ENCODE results near the gene PILRA.

Gene PILRA

DNA sequence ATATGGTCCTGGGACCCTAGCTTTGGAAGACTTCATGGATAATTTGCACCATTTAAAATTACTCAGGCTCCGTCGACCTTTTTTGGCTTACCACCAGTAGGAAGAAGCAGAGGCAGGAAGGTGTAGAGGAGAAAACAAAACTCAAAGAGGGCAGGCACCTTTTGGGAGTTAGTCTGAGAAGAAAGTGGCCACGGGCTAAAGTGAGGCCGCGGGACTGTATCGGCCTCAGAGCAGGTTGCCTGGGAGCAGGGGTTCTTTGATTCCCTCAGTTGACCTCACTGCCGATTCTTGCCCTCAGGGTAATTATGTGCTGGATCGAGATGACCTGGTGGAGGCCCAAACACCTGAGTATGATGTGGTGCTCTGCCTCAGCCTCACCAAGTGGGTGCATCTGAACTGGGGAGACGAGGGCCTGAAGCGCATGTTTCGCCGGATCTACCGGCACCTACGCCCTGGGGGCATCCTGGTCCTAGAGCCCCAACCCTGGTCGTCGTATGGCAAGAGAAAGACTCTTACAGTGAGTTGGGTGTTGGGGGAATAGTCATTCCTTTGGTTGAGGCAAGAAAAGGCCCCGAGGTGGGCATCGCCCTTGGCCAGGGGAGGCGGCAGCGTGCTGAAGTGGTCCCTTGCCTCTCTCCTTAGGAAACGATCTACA, 59.5 kb downstream of the PILRA start:
- Histone ChIP-seq H3K18ac (ENCODE audit: low read length) (no peak overlapping the region), H3K27ac (ENCODE audit: low read depth, low read length) (no peak overlapping the region), H4K91ac (ENCODE audit: low read depth, low read length) (no peak overlapping the region), H3K23ac (ENCODE audit: low read length) (no peak overlapping the region), H4K8ac (ENCODE audit: low read depth, low read length) (no peak overlapping the region), H3K79me1 (ENCODE audit: low read length) (peaks cover 28% of the 10 kb centered on the region), H2AFZ (ENCODE audit: insufficient read depth, low read length, poor library complexity) (no peak overlapping the region), H4K12ac (ENCODE audit: low read depth, low read length) (no peak overlapping the region), H3K4me3 (ENCODE audit: low read depth, low read length) (no peak overlapping the region), H3K4me1 (ENCODE audit: control insufficient read depth in 1 of 2, insufficient read depth in 2 of 2, low read length in 2 of 2) (peaks cover 19 to 23% of the 10 kb centered on the region in 2 experiments), H3K14ac (ENCODE audit: low read length) (no peak overlapping the region), H3K36me3 (ENCODE audit: control insufficient read depth in 1 of 2, insufficient read depth in 2 of 2, low read length in 2 of 2) (peaks cover 33 to 34% of the 10 kb centered on the region in 2 experiments), H3K9me3 (ENCODE audit: insufficient read depth, low read depth, low read length) (peaks cover 2% of the 10 kb centered on the region), H3K4me2 (ENCODE audit: low read length) (no peak overlapping the region), H3K4ac (ENCODE audit: low read depth, low read length) (no peak overlapping the region), H2AK5ac (ENCODE audit: low read length) (no peak overlapping the region), H3K9ac (ENCODE audit: low read length) (no peak overlapping the region), H2BK5ac (ENCODE audit: low read depth, low read length, poor library complexity) (no peak overlapping the region), H2BK120ac (ENCODE audit: insufficient read depth, low read length, poor library complexity) (no peak overlapping the region), H2BK12ac (ENCODE audit: low read length) (no peak overlapping the region), H3K79me2 (ENCODE audit: control insufficient read depth, insufficient read depth, low read length, poor library complexity) (peaks cover 20% of the 10 kb centered on the region), H3K27me3 (ENCODE audit: insufficient read depth, low read length) (no peaks in the 10 kb centered on the region)
- no CpG with 5 or more reads among the region's 21 CpGs for WGBS (ENCODE audit: extremely low coverage, insufficient coverage, insufficient read length)
- no peak for DNase-seq

DNA sequence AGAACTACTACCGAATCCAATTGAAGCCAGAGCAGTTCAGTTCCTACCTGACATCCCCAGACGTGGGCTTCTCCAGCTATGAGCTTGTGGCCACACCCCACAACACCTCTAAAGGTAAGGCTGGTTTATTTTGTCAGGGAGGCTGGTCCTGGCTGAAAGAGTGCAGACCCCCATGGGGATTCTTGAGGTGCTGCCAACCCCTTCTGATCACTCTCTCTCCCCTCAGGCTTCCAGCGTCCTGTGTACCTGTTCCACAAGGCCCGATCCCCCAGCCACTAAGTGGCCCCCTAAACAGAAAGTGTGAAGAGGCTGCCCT, 59.9 kb downstream of the PILRA start:
- Histone ChIP-seq H3K27ac (ENCODE audit: low read depth, low read length) (no peak overlapping the region), H2BK120ac (ENCODE audit: insufficient read depth, low read length, poor library complexity) (no peak overlapping the region), H3K27me3 (ENCODE audit: insufficient read depth, low read length) (no peaks in the 10 kb centered on the region), H3K4me3 (ENCODE audit: low read depth, low read length) (no peak overlapping the region), H3K4me2 (ENCODE audit: low read length) (no peak overlapping the region), H3K79me2 (ENCODE audit: control insufficient read depth, insufficient read depth, low read length, poor library complexity) (peaks cover 20% of the 10 kb centered on the region), H3K9ac (ENCODE audit: low read length) (no peak overlapping the region), H3K36me3 (ENCODE audit: control insufficient read depth in 1 of 2, insufficient read depth in 2 of 2, low read length in 2 of 2) (peaks cover 33 to 34% of the 10 kb centered on the region in 2 experiments), H2BK12ac (ENCODE audit: low read length) (no peak overlapping the region), H3K4me1 (ENCODE audit: control insufficient read depth in 1 of 2, insufficient read depth in 2 of 2, low read length in 2 of 2) (peaks cover 17 to 20% of the 10 kb centered on the region in 2 experiments), H3K23ac (ENCODE audit: low read length) (no peak overlapping the region), H3K9me3 (ENCODE audit: insufficient read depth, low read depth, low read length) (no peaks in the 10 kb centered on the region), H2AFZ (ENCODE audit: insufficient read depth, low read length, poor library complexity) (no peak overlapping the region), H3K14ac (ENCODE audit: low read length) (no peak overlapping the region), H4K12ac (ENCODE audit: low read depth, low read length) (no peak overlapping the region), H3K18ac (ENCODE audit: low read length) (no peak overlapping the region), H2AK5ac (ENCODE audit: low read length) (no peak overlapping the region), H4K8ac (ENCODE audit: low read depth, low read length) (no peak overlapping the region), H2BK5ac (ENCODE audit: low read depth, low read length, poor library complexity) (no peak overlapping the region), H3K79me1 (ENCODE audit: low read length) (peaks cover 25% of the 10 kb centered on the region), H4K91ac (ENCODE audit: low read depth, low read length) (no peak overlapping the region), H3K4ac (ENCODE audit: low read depth, low read length) (no peak overlapping the region)
- WGBS (ENCODE audit: extremely low coverage, insufficient coverage, insufficient read length): no CpG with 5 or more reads among the region's 4 CpGs
- DNase-seq: no peak

DNA sequence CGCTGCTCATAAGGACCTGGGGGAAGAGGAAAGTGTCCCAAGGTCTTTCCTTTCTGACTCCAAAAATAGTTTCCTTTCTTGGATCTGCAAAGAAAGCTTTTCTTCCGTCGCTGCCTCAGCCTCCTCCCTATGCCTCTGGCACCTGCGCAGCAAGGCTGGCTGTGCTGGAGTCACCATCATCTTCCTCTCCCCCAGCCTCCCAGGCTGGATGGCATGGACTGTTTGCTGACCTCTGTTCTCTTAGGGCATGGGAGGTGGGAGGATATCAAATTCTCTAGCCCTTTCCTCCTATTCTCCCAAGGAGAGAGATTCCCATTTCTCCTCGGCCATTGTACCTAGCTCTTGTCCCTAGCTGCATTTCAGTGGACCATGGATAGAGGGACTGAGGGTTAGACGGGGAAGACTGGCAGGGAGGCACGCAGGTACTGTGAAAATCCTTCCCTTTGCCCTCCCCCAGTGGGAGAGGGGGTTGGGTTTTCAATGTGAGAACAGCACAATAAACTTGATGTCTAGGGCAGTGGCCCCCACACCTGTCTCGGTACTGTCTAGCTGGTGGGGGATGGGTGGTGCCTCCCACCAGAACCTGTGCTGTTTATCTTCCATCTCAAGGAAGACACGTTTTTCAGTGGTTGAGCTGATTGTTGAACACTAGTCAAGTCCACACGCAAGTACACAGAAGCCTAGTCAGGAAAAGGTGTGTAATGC, 60.5 kb downstream of the PILRA start:
- H3K27ac ChIP-seq (ENCODE audit: low read depth, low read length): no peak overlapping the region
- no peak overlapping the region for H4K91ac ChIP-seq (ENCODE audit: low read depth, low read length)
- no peak overlapping the region for H3K4me2 ChIP-seq (ENCODE audit: low read length)
- H3K9me3 ChIP-seq (ENCODE audit: insufficient read depth, low read depth, low read length): no peaks in the 10 kb centered on the region
- H3K23ac ChIP-seq (ENCODE audit: low read length): no peak overlapping the region
- H2BK5ac ChIP-seq (ENCODE audit: low read depth, low read length, poor library complexity): no peak overlapping the region
- no peak overlapping the region for H2BK120ac ChIP-seq (ENCODE audit: insufficient read depth, low read length, poor library complexity)
- H2BK12ac ChIP-seq (ENCODE audit: low read length): no peak overlapping the region
- peaks cover 33 to 34% of the 10 kb centered on the region in 2 experiments for H3K36me3 ChIP-seq (ENCODE audit: control insufficient read depth in 1 of 2, insufficient read depth in 2 of 2, low read length in 2 of 2)
- no peak overlapping the region for H2AFZ ChIP-seq (ENCODE audit: insufficient read depth, low read length, poor library complexity)
- no peak overlapping the region for H4K8ac ChIP-seq (ENCODE audit: low read depth, low read length)
- WGBS (ENCODE audit: extremely low coverage, insufficient coverage, insufficient read length): no CpG with 5 or more reads among the region's 10 CpGs
- no peaks in the 10 kb centered on the region for H3K27me3 ChIP-seq (ENCODE audit: insufficient read depth, low read length)
- no peak overlapping the region for H3K14ac ChIP-seq (ENCODE audit: low read length)
- DNase-seq: no peak
- H3K9ac ChIP-seq (ENCODE audit: low read length): no peak overlapping the region
- H3K79me2 ChIP-seq (ENCODE audit: control insufficient read depth, insufficient read depth, low read length, poor library complexity): peaks cover 16% of the 10 kb centered on the region
- H3K18ac ChIP-seq (ENCODE audit: low read length): no peak overlapping the region
- no peak overlapping the region for H3K4me3 ChIP-seq (ENCODE audit: low read depth, low read length)
- no peak overlapping the region for H4K12ac ChIP-seq (ENCODE audit: low read depth, low read length)
- no peak overlapping the region for H3K4ac ChIP-seq (ENCODE audit: low read depth, low read length)
- H3K79me1 ChIP-seq (ENCODE audit: low read length): peaks cover 20% of the 10 kb centered on the region
- H2AK5ac ChIP-seq (ENCODE audit: low read length): no peak overlapping the region
- peaks cover 17 to 20% of the 10 kb centered on the region in 2 experiments for H3K4me1 ChIP-seq (ENCODE audit: control insufficient read depth in 1 of 2, insufficient read depth in 2 of 2, low read length in 2 of 2)

DNA sequence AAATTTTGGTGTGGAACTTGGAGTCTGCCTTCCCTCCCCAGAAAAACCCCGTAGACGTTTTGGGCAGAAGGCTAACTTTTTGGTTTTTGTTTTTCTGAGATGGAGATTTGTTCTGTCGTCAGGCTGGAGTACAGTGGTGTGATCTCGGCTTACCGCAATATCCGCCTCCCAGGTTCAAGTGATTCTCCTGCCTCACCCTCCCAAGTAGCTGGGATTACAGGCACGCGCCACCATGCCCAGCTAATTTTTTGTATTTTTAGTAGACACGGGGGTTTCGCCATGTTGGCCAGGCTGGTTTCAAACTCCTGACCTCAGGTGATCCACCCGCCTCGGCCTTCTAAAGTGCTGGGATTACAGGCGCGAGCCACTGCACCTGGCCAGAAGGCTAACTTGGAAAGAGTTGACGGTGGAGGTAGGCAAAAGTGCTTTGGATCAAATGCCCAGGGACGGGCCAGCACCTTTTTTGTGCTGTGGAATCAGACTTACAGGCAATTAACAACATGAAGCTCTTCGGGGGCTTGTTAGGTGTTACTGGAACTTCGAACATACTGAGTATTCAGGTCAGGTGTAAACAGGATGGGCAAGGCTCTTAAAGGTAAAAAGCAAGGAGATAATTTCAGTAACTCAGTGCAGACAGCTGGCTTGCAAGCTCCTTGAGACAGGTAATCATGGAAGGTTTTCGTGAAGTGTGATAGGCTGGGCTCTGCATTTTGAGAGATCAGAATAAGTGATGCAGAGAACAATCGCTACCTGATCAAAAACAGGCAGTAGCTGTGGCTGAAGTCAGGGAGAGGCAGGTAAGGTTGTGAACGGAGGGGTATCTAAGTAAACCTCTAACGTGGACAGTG, 61.2 kb downstream of the PILRA start:
- H2BK5ac ChIP-seq (ENCODE audit: low read depth, low read length, poor library complexity): no peak overlapping the region
- no peak overlapping the region for H3K14ac ChIP-seq (ENCODE audit: low read length)
- peaks cover 16% of the 10 kb centered on the region for H3K79me1 ChIP-seq (ENCODE audit: low read length)
- H3K4me2 ChIP-seq (ENCODE audit: low read length): peak overlapping the region; percentile 79
- H3K4ac ChIP-seq (ENCODE audit: low read depth, low read length): no peak overlapping the region
- peaks cover 33 to 34% of the 10 kb centered on the region in 2 experiments for H3K36me3 ChIP-seq (ENCODE audit: control insufficient read depth in 1 of 2, insufficient read depth in 2 of 2, low read length in 2 of 2)
- H3K4me3 ChIP-seq (ENCODE audit: low read depth, low read length): no peak overlapping the region
- H3K4me1 ChIP-seq (ENCODE audit: control insufficient read depth in 1 of 2, insufficient read depth in 2 of 2, low read length in 2 of 2): peaks cover 17 to 20% of the 10 kb centered on the region in 2 experiments
- no peak overlapping the region for H3K18ac ChIP-seq (ENCODE audit: low read length)
- H3K27me3 ChIP-seq (ENCODE audit: insufficient read depth, low read length): no peaks in the 10 kb centered on the region
- H4K91ac ChIP-seq (ENCODE audit: low read depth, low read length): no peak overlapping the region
- H3K79me2 ChIP-seq (ENCODE audit: control insufficient read depth, insufficient read depth, low read length, poor library complexity): peaks cover 14% of the 10 kb centered on the region
- no peak overlapping the region for H2AFZ ChIP-seq (ENCODE audit: insufficient read depth, low read length, poor library complexity)
- DNase-seq: no peak
- H3K9ac ChIP-seq (ENCODE audit: low read length): peak overlapping the region; percentile 29
- no peak overlapping the region for H4K8ac ChIP-seq (ENCODE audit: low read depth, low read length)
- WGBS (ENCODE audit: extremely low coverage, insufficient coverage, insufficient read length): no CpG with 5 or more reads among the region's 22 CpGs
- H3K23ac ChIP-seq (ENCODE audit: low read length): no peak overlapping the region
- no peak overlapping the region for H4K12ac ChIP-seq (ENCODE audit: low read depth, low read length)
- no peak overlapping the region for H2BK12ac ChIP-seq (ENCODE audit: low read length)
- H3K27ac ChIP-seq (ENCODE audit: low read depth, low read length): no peak overlapping the region
- no peak overlapping the region for H2BK120ac ChIP-seq (ENCODE audit: insufficient read depth, low read length, poor library complexity)
- H2AK5ac ChIP-seq (ENCODE audit: low read length): no peak overlapping the region
- H3K9me3 ChIP-seq (ENCODE audit: insufficient read depth, low read depth, low read length): no peaks in the 10 kb centered on the region

Data from trophoblast cell (in vitro differentiated cells and primary cell).